Thyroid gland (tissue), 4 donors: ENCODE measurements around the gene GSG1L2.

Experiments
- POLR2A ChIP-seq, 2 donors: fragments of 450-650 bp; IDR thresholded peaks; one replicate each; pipeline ENCODE4 v1.6.1; 2017; ENCODE audit warnings: antibody characterized with exemption in 2 of 2, mild to moderate bottlenecking in 2 of 2, moderate library complexity in 1 of 2
- TF ChIP-seq, protein P1 (sequence below), 6 experiments: fragments of 200-600 bp in 3 of 6; fragments of 450-650 bp in 3 of 6; sonication (generic) in 3 of 6; IDR thresholded peaks; one replicate each; pipeline ENCODE4 v1.5.1; 2016 to 2019; ENCODE audit warnings: antibody characterized with exemption in 6 of 6, mild to moderate bottlenecking in 2 of 6, inconsistent platforms in 1 of 6, moderate library complexity in 1 of 6

DNA sequence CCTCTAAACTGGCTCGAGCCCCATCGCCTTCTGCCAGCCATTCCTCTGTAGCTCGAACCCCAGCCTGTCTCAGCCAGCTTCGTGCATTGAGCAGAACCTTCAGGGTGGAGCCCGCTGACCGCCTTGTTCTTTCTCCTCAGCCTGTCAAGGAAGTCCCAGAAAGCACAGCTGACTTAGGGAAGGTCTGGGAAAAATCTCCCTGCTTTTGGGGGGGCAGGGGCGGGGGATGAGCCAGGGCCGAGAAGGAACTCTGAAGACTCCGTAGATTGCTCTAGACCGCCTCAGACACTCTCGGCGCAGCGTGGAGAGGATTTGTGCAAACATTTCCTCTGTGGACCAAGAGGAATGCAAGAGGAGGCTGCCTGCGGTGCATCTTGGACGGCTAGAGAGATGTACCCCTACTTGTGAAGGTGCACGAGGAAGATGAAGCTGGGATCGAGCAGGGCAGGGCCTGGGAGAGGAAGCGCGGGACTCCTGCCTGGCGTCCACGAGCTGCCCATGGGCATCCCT lies 3.8 kb upstream of the GSG1L2 start, which contains the start of gene GLP2R:
- TF ChIP-seq, protein P1, sequence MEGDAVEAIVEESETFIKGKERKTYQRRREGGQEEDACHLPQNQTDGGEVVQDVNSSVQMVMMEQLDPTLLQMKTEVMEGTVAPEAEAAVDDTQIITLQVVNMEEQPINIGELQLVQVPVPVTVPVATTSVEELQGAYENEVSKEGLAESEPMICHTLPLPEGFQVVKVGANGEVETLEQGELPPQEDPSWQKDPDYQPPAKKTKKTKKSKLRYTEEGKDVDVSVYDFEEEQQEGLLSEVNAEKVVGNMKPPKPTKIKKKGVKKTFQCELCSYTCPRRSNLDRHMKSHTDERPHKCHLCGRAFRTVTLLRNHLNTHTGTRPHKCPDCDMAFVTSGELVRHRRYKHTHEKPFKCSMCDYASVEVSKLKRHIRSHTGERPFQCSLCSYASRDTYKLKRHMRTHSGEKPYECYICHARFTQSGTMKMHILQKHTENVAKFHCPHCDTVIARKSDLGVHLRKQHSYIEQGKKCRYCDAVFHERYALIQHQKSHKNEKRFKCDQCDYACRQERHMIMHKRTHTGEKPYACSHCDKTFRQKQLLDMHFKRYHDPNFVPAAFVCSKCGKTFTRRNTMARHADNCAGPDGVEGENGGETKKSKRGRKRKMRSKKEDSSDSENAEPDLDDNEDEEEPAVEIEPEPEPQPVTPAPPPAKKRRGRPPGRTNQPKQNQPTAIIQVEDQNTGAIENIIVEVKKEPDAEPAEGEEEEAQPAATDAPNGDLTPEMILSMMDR (IDR thresholded peaks at IDR 0.05) = no peak
- no peak for TF ChIP-seq POLR2A (IDR thresholded peaks at IDR 0.05)
